ENCODE results near the gene PAFAH1B2. TPM values are rescaled to one million over a fixed set of nuclear protein-coding genes. Genes with fewer than 3 reads are reported as not detected.
A peak's percentile ranks its signal among the peaks of the same experiment; 100 is the strongest.

Gene PAFAH1B2
- total RNA-seq, 1 donor from 2014 or later: 78.2 TPM

DNA sequence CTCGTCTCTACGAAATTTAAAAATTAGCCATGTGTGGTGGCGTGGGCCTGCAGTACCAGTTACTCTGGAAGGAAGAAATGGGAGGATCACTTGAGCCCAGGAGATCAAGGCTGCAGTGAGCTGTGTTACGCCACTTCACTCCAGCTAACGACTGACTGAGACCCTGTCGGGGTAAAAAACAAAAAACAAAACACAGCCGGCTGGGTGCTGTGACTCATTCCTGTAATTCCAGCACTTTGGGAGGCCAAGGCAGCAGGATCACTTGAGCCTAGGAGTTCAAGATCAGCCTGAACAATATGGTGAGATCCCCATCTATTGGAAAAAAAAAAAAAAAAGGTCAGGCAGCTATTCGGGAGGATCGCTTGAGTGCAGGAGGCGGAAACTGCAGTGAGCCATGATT is 2.4 kb downstream of the PAFAH1B2 start:
- peaks cover 50% of the 10 kb centered on the region for H3K4me1 ChIP-seq
- H3K4me3 ChIP-seq: no peak overlapping the region
- no peaks in the 10 kb centered on the region for H3K27me3 ChIP-seq (ENCODE audit: low read depth)
- DNase-seq (no peak), ATAC-seq (no peak)
- H3K27ac ChIP-seq: no peak overlapping the region
- H3K9me3 ChIP-seq: no peaks in the 10 kb centered on the region
- H3K36me3 ChIP-seq: peaks cover 27% of the 10 kb centered on the region
- TF ChIP-seq, protein P1, sequence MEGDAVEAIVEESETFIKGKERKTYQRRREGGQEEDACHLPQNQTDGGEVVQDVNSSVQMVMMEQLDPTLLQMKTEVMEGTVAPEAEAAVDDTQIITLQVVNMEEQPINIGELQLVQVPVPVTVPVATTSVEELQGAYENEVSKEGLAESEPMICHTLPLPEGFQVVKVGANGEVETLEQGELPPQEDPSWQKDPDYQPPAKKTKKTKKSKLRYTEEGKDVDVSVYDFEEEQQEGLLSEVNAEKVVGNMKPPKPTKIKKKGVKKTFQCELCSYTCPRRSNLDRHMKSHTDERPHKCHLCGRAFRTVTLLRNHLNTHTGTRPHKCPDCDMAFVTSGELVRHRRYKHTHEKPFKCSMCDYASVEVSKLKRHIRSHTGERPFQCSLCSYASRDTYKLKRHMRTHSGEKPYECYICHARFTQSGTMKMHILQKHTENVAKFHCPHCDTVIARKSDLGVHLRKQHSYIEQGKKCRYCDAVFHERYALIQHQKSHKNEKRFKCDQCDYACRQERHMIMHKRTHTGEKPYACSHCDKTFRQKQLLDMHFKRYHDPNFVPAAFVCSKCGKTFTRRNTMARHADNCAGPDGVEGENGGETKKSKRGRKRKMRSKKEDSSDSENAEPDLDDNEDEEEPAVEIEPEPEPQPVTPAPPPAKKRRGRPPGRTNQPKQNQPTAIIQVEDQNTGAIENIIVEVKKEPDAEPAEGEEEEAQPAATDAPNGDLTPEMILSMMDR (IDR thresholded peaks at IDR 0.05): no peak
- intact Hi-C loops (cut with DNase I): no loop called here

GRCh38 chr11:117152066-117152465 is 8.0 kb downstream of the PAFAH1B2 start:
- DNase-seq (no peak), ATAC-seq (no peak)
- Histone ChIP-seq H3K27me3 (ENCODE audit: low read depth) (no peaks in the 10 kb centered on the region), H3K4me1 (peaks cover 40% of the 10 kb centered on the region), H3K4me3 (no peak overlapping the region), H3K36me3 (peaks cover 69% of the 10 kb centered on the region), H3K9me3 (no peaks in the 10 kb centered on the region), H3K27ac (no peak overlapping the region)
- TF ChIP-seq, protein P1 (IDR thresholded peaks at IDR 0.05): no peak
- intact Hi-C loops (cut with DNase I): no loop called here

- no peak for ATAC-seq
- Histone ChIP-seq H3K36me3 (peaks cover 58% of the 10 kb centered on the region), H3K27me3 (ENCODE audit: low read depth) (no peaks in the 10 kb centered on the region), H3K4me1 (peaks cover 31% of the 10 kb centered on the region), H3K27ac (no peak overlapping the region), H3K9me3 (no peaks in the 10 kb centered on the region), H3K4me3 (no peak overlapping the region)
- intact Hi-C loops (cut with DNase I): no loop called here
- TF ChIP-seq, protein P1 (IDR thresholded peaks at IDR 0.05): no peak
- no peak for DNase-seq
These were observed 10.4 kb downstream of the PAFAH1B2 start for GRCh38 chr11:117154468-117154867.

- peaks cover 73% of the 10 kb centered on the region for H3K36me3 ChIP-seq
- no peaks in the 10 kb centered on the region for H3K27me3 ChIP-seq (ENCODE audit: low read depth)
- no peak overlapping the region for H3K4me3 ChIP-seq
- TF ChIP-seq, protein P1 (IDR thresholded peaks at IDR 0.05): no peak
- no peak for ATAC-seq
- intact Hi-C loops (cut with DNase I): no loop called here
- no peaks in the 10 kb centered on the region for H3K9me3 ChIP-seq
- DNase-seq: no peak
- no peak overlapping the region for H3K27ac ChIP-seq
- H3K4me1 ChIP-seq: peaks cover 41% of the 10 kb centered on the region
These were observed 13.4 kb downstream of the PAFAH1B2 start for GRCh38 chr11:117157507-117157906.

DNA sequence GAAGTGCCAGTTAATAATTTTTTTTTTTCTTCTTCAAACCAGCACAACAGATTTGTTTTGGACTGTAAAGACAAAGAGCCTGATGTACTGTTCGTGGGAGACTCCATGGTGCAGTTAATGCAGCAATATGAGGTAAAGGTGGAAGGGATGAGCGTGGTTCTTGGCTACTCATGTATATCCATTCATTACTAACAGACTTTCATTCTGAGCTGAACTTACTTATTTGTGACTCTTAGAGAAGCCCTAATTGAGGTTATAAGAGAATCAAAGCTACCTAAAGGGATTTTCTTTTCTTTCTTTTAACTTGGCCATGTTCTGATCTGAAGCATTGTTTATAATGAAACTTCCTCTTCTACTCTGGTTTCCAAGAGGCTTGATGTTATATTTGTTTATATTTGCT is 15.8 kb downstream of the PAFAH1B2 start:
- DNase-seq (no peak), ATAC-seq (no peak)
- Histone ChIP-seq H3K9me3 (no peaks in the 10 kb centered on the region), H3K4me1 (peaks cover 37% of the 10 kb centered on the region), H3K27ac (no peak overlapping the region), H3K4me3 (no peak overlapping the region), H3K27me3 (ENCODE audit: low read depth) (no peaks in the 10 kb centered on the region), H3K36me3 (peaks cover 75% of the 10 kb centered on the region)
- intact Hi-C loops (cut with DNase I): no loop called here
- TF ChIP-seq, protein P1 (IDR thresholded peaks at IDR 0.05): no peak

GRCh38 chr11:117160826-117161225 is 16.7 kb downstream of the PAFAH1B2 start:
- H3K9me3 ChIP-seq: no peaks in the 10 kb centered on the region
- peaks cover 75% of the 10 kb centered on the region for H3K36me3 ChIP-seq
- DNase-seq (no peak), ATAC-seq (peak; percentile 32 to 67)
- H3K27me3 ChIP-seq (ENCODE audit: low read depth): no peaks in the 10 kb centered on the region
- TF ChIP-seq, protein P1 (IDR thresholded peaks at IDR 0.05): no peak
- peak overlapping the region; percentile 42 for H3K27ac ChIP-seq
- no peak overlapping the region for H3K4me3 ChIP-seq
- peaks cover 33% of the 10 kb centered on the region for H3K4me1 ChIP-seq
- intact Hi-C loops (cut with DNase I): no loop called here
